GM23248 (cell line): Measurements from ENCODE around the gene MYLK.

Experiments used
- EZH2 ChIP-seq: fragments of 200-600 bp; sonication (generic); IDR thresholded peaks from 2 replicates; pipeline ENCODE4 v1.6.1; 2018; ENCODE audit warnings: antibody characterized with exemption, mild to moderate bottlenecking; ENCODE audit not compliant: insufficient read depth, poor library complexity, severe bottlenecking
- EZH2phosphoT487 ChIP-seq: fragments of 200-600 bp; sonication (generic); IDR thresholded peaks from 2 replicates; pipeline ENCODE4 v1.6.1; 2018; ENCODE audit warnings: antibody characterized with exemption, moderate library complexity, mild to moderate bottlenecking, low read depth; ENCODE audit not compliant: insufficient read depth

DNA sequence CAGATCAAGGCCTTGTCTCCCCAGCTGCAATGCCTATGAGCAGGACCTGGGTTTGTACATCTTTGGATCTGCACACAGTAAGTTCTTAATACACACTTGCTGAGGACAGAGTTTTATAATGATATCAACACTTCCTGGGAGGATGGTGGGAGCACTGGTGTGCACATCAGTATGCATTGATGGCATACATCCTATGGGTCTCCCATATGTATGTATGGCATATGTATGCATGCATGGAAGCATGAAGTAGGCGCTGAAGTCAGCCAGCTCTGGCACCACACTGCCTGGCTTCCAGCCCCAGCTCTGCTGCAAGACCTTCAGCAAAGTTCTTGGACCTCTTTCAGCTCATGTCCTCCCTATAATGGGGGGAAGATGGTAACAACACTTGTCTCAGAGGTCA lies 68.2 kb downstream of the MYLK start:
- TF ChIP-seq EZH2 = no peak
- TF ChIP-seq EZH2phosphoT487 = no peak
